SK-N-SH (cell line): ENCODE results near the gene CKS2.

ENCODE experiments used
- CHD2 ChIP-seq: fragments of 150-350 bp; IDR thresholded peaks from 2 replicates; pipeline ENCODE4 v1.6.1; 2018; ENCODE audit warnings: low read length; ENCODE audit not compliant: partially characterized antibody
- JUND ChIP-seq: IDR thresholded peaks from 2 replicates; pipeline ENCODE4 v1.4.0; 2012
- POLR2AphosphoS5 ChIP-seq: IDR thresholded peaks from 2 replicates; pipeline ENCODE4 v1.6.1; 2012; ENCODE audit warnings: low read depth, low read length
- RFX5 ChIP-seq: IDR thresholded peaks from 2 replicates; pipeline ENCODE4 v1.6.1; 2012; ENCODE audit warnings: mild to moderate bottlenecking, improper control_type of control experiment, low read length
- SIN3A ChIP-seq: IDR thresholded peaks from 2 replicates; pipeline ENCODE4 v1.6.1; 2012; ENCODE audit warnings: low read depth, mild to moderate bottlenecking, low read length, moderate library complexity, borderline replicate concordance
- TEAD4 ChIP-seq: IDR thresholded peaks from 2 replicates; pipeline ENCODE4 v1.4.0; 2012; ENCODE audit warnings: mild to moderate bottlenecking, borderline replicate concordance; ENCODE audit not compliant: insufficient read depth
- TF ChIP-seq, protein P1 (sequence below): fragments of 150-350 bp; IDR thresholded peaks from 2 replicates; pipeline ENCODE4 v1.6.1; 2017; ENCODE audit warnings: antibody characterized with exemption, low read length, low read depth, borderline replicate concordance
- TF ChIP-seq, protein P2 (sequence below): IDR thresholded peaks from 2 replicates; pipeline ENCODE4 v1.6.1; 2012; ENCODE audit warnings: mild to moderate bottlenecking, low read depth, low read length, moderate library complexity
- TF ChIP-seq, protein P3 (sequence below): IDR thresholded peaks from 2 replicates; pipeline ENCODE4 v1.4.0; 2012; ENCODE audit warnings: low read depth, borderline replicate concordance
- TF ChIP-seq, protein P4 (sequence below): fragments of 200-600 bp; sonication (generic); IDR thresholded peaks from 2 replicates; pipeline ENCODE4 v1.6.1; 2017; ENCODE audit warnings: antibody characterized with exemption, mild to moderate bottlenecking, moderate library complexity
- TF ChIP-seq, protein P5 (sequence below): IDR thresholded peaks from 2 replicates; pipeline ENCODE4 v1.4.0; 2012; ENCODE audit warnings: low read depth
- TF ChIP-seq, protein P6 (sequence below): fragments of 150-350 bp; IDR thresholded peaks from 2 replicates; pipeline ENCODE4 v1.6.1; 2016; ENCODE audit warnings: mild to moderate bottlenecking, low read depth, low read length
- TF ChIP-seq, protein P7 (sequence below): IDR thresholded peaks from 2 replicates; pipeline ENCODE4; 2012

DNA sequence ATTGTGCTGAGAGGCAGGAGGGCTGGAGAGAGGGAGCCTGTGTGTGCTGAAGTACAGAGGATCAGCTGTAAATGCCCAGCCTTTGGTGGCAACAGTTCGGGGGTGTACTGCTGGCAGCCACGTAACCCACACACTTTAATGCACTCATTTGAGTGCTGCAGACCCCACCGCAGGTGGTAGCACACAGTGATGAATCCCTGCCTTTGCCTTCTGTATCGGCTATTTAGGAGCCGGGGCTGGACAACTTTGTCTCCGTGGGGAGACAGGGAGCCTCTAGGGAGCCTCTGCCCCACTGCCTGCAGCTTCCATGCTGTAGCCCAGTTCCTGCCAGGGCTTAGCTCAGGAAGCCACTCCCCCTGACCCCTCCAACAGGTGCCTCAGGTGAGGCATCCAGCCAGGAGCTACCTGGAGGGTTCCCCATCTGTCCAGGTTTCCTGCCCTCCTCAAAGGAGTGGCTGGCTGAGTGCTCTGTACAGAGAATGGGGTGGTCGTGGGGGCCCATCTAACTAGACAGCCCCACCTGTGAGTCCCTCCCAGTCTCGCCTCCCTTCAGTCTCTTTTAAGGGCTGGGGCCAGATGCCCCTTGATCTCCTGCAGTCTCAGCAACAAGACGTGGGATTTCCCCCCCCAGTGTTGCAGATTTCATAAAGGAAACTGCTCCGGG is 51.8 kb downstream of the CKS2 start:
- TF ChIP-seq, protein P1, sequence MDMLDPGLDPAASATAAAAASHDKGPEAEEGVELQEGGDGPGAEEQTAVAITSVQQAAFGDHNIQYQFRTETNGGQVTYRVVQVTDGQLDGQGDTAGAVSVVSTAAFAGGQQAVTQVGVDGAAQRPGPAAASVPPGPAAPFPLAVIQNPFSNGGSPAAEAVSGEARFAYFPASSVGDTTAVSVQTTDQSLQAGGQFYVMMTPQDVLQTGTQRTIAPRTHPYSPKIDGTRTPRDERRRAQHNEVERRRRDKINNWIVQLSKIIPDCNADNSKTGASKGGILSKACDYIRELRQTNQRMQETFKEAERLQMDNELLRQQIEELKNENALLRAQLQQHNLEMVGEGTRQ: no peak
- TF ChIP-seq, protein P2, sequence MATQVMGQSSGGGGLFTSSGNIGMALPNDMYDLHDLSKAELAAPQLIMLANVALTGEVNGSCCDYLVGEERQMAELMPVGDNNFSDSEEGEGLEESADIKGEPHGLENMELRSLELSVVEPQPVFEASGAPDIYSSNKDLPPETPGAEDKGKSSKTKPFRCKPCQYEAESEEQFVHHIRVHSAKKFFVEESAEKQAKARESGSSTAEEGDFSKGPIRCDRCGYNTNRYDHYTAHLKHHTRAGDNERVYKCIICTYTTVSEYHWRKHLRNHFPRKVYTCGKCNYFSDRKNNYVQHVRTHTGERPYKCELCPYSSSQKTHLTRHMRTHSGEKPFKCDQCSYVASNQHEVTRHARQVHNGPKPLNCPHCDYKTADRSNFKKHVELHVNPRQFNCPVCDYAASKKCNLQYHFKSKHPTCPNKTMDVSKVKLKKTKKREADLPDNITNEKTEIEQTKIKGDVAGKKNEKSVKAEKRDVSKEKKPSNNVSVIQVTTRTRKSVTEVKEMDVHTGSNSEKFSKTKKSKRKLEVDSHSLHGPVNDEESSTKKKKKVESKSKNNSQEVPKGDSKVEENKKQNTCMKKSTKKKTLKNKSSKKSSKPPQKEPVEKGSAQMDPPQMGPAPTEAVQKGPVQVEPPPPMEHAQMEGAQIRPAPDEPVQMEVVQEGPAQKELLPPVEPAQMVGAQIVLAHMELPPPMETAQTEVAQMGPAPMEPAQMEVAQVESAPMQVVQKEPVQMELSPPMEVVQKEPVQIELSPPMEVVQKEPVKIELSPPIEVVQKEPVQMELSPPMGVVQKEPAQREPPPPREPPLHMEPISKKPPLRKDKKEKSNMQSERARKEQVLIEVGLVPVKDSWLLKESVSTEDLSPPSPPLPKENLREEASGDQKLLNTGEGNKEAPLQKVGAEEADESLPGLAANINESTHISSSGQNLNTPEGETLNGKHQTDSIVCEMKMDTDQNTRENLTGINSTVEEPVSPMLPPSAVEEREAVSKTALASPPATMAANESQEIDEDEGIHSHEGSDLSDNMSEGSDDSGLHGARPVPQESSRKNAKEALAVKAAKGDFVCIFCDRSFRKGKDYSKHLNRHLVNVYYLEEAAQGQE: no peak
- TF ChIP-seq, protein P3, sequence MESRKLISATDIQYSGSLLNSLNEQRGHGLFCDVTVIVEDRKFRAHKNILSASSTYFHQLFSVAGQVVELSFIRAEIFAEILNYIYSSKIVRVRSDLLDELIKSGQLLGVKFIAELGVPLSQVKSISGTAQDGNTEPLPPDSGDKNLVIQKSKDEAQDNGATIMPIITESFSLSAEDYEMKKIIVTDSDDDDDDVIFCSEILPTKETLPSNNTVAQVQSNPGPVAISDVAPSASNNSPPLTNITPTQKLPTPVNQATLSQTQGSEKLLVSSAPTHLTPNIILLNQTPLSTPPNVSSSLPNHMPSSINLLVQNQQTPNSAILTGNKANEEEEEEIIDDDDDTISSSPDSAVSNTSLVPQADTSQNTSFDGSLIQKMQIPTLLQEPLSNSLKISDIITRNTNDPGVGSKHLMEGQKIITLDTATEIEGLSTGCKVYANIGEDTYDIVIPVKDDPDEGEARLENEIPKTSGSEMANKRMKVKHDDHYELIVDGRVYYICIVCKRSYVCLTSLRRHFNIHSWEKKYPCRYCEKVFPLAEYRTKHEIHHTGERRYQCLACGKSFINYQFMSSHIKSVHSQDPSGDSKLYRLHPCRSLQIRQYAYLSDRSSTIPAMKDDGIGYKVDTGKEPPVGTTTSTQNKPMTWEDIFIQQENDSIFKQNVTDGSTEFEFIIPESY: no peak
- TF ChIP-seq RFX5 (no peak), SIN3A (no peak), CHD2 (no peak), TEAD4 (no peak), JUND (no peak), POLR2AphosphoS5 (no peak)
- TF ChIP-seq, protein P4, sequence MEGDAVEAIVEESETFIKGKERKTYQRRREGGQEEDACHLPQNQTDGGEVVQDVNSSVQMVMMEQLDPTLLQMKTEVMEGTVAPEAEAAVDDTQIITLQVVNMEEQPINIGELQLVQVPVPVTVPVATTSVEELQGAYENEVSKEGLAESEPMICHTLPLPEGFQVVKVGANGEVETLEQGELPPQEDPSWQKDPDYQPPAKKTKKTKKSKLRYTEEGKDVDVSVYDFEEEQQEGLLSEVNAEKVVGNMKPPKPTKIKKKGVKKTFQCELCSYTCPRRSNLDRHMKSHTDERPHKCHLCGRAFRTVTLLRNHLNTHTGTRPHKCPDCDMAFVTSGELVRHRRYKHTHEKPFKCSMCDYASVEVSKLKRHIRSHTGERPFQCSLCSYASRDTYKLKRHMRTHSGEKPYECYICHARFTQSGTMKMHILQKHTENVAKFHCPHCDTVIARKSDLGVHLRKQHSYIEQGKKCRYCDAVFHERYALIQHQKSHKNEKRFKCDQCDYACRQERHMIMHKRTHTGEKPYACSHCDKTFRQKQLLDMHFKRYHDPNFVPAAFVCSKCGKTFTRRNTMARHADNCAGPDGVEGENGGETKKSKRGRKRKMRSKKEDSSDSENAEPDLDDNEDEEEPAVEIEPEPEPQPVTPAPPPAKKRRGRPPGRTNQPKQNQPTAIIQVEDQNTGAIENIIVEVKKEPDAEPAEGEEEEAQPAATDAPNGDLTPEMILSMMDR: no peak
- TF ChIP-seq, protein P5, sequence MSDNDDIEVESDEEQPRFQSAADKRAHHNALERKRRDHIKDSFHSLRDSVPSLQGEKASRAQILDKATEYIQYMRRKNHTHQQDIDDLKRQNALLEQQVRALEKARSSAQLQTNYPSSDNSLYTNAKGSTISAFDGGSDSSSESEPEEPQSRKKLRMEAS: no peak
- TF ChIP-seq, protein P6, sequence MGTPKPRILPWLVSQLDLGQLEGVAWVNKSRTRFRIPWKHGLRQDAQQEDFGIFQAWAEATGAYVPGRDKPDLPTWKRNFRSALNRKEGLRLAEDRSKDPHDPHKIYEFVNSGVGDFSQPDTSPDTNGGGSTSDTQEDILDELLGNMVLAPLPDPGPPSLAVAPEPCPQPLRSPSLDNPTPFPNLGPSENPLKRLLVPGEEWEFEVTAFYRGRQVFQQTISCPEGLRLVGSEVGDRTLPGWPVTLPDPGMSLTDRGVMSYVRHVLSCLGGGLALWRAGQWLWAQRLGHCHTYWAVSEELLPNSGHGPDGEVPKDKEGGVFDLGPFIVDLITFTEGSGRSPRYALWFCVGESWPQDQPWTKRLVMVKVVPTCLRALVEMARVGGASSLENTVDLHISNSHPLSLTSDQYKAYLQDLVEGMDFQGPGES: no peak
- TF ChIP-seq, protein P7, sequence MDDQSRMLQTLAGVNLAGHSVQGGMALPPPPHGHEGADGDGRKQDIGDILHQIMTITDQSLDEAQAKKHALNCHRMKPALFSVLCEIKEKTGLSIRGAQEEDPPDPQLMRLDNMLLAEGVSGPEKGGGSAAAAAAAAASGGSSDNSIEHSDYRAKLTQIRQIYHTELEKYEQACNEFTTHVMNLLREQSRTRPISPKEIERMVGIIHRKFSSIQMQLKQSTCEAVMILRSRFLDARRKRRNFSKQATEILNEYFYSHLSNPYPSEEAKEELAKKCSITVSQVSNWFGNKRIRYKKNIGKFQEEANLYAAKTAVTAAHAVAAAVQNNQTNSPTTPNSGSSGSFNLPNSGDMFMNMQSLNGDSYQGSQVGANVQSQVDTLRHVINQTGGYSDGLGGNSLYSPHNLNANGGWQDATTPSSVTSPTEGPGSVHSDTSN: no peak
